Ishikawa (cell line): Measurements from ENCODE around the gene TDP2.

Experiments
- EP300 ChIP-seq: IDR thresholded peaks from 2 replicates; pipeline ENCODE4 v1.6.1; 2012; ENCODE audit warnings: borderline replicate concordance
- YY1 ChIP-seq: IDR thresholded peaks from 2 replicates; pipeline ENCODE4 v1.6.1; 2012; ENCODE audit warnings: low read depth
- ZBTB7A ChIP-seq: IDR thresholded peaks from 2 replicates; pipeline ENCODE4 v1.6.1; 2012; ENCODE audit warnings: low read depth

- no peak for TF ChIP-seq YY1
- TF ChIP-seq EP300: no peak
- TF ChIP-seq ZBTB7A: no peak
Observed at GRCh38 chr6:24655215-24655614, 11.5 kb downstream of the TDP2 start.
